HepG2 (cell line): ENCODE results near the gene ENSA. TPM values are rescaled to one million over a fixed set of nuclear protein-coding genes. Genes with fewer than 3 reads are reported as not detected.

Experiments
- ATF1 ChIP-seq: IDR thresholded peaks from 2 replicates; pipeline ENCODE4 v1.6.1; 2016; ENCODE audit warnings: mild to moderate bottlenecking, control low read depth
- DBP ChIP-seq: sonication (generic); formaldehyde crosslinking; IDR thresholded peaks from 2 replicates; pipeline ENCODE4 v1.4.0; 2020; ENCODE audit warnings: missing genetic modification reagents; ENCODE audit errors: not compliant biosample characterization
- GPBP1L1 ChIP-seq: sonication (generic); formaldehyde crosslinking; IDR thresholded peaks from 2 replicates; pipeline ENCODE4 v1.5.0; 2020; ENCODE audit warnings: mild to moderate bottlenecking, missing genetic modification reagents
- GZF1 ChIP-seq: sonication (generic); formaldehyde crosslinking; IDR thresholded peaks from 2 replicates; pipeline ENCODE4 v1.5.1; 2020; ENCODE audit warnings: mild to moderate bottlenecking, missing genetic modification reagents
- HDAC6 ChIP-seq: fragments of 200-600 bp; sonication (generic); IDR thresholded peaks from 2 replicates; pipeline ENCODE4 v1.7.0; 2017; ENCODE audit warnings: mild to moderate bottlenecking, antibody characterized with exemption, low read length, low read depth
- HOXA7 ChIP-seq: sonication (generic); formaldehyde crosslinking; IDR thresholded peaks from 2 replicates; pipeline ENCODE4 v1.8.1; 2022; ENCODE audit warnings: mild to moderate bottlenecking, missing genetic modification reagents, moderate library complexity
- MNT ChIP-seq: fragments of 450-650 bp; IDR thresholded peaks from 2 replicates; pipeline ENCODE4 v1.6.1; 2016
- NFIC ChIP-seq: IDR thresholded peaks from 2 replicates; pipeline ENCODE4 v1.6.1; 2012; ENCODE audit warnings: mild to moderate bottlenecking, low read length, inconsistent platforms
- NFKBIZ ChIP-seq: IDR thresholded peaks from 2 replicates; pipeline ENCODE4 v1.6.1; 2018; ENCODE audit warnings: missing genetic modification reagents, missing compliant biosample characterization
- PBX3 ChIP-seq: sonication (generic); formaldehyde crosslinking; IDR thresholded peaks from 2 replicates; pipeline ENCODE4 v1.8.1; 2023; ENCODE audit warnings: missing genetic modification reagents, inconsistent platforms, borderline replicate concordance
- RARA ChIP-seq: IDR thresholded peaks from 2 replicates; pipeline ENCODE4 v1.6.1; 2016; ENCODE audit warnings: missing genetic modification reagents, missing compliant biosample characterization
- RFX1 ChIP-seq: fragments of 450-650 bp; IDR thresholded peaks from 2 replicates; pipeline ENCODE4 v1.6.1; 2017
- RXRA ChIP-seq: sonication (generic); formaldehyde crosslinking; IDR thresholded peaks from 2 replicates; pipeline ENCODE4 v1.5.1; 2020; ENCODE audit warnings: missing genetic modification reagents
- TEAD3 ChIP-seq: optimal IDR thresholded peaks from 2 replicates; pipeline ENCODE3; 2016; ENCODE audit warnings: borderline replicate concordance
- UBTF ChIP-seq: sonication (generic); formaldehyde crosslinking; IDR thresholded peaks from 2 replicates; pipeline ENCODE4 v1.4.0; 2020; ENCODE audit warnings: mild to moderate bottlenecking, missing genetic modification reagents
- ZBTB26 ChIP-seq: IDR thresholded peaks from 2 replicates; pipeline ENCODE4 v1.6.1; 2016; ENCODE audit warnings: missing compliant biosample characterization, missing genetic modification reagents, borderline replicate concordance
- ZMAT3 ChIP-seq: sonication (generic); formaldehyde crosslinking; conservative IDR thresholded peaks from 2 replicates; pipeline ENCODE4 v1.7.0; 2021; ENCODE audit warnings: missing genetic modification reagents
- ZNF12 ChIP-seq: sonication (generic); formaldehyde crosslinking; IDR thresholded peaks from 2 replicates; pipeline ENCODE4 v1.5.0; 2020; ENCODE audit warnings: missing genetic modification reagents
- ZNF235 ChIP-seq: sonication (generic); formaldehyde crosslinking; IDR thresholded peaks from 2 replicates; pipeline ENCODE4 v1.8.1; 2023; ENCODE audit warnings: mild to moderate bottlenecking, missing genetic modification reagents, borderline replicate concordance
- ZNF329 ChIP-seq: sonication (generic); formaldehyde crosslinking; IDR thresholded peaks from 2 replicates; pipeline ENCODE4 v1.9.0; 2021; ENCODE audit warnings: low read depth, mild to moderate bottlenecking, missing genetic modification reagents
- ZNF576 ChIP-seq: sonication (generic); formaldehyde crosslinking; IDR thresholded peaks from 2 replicates; pipeline ENCODE4 v1.4.0; 2020; ENCODE audit warnings: mild to moderate bottlenecking, missing genetic modification reagents
- polyA plus RNA-seq, 8 experiments: library from polyadenylated mRNA; depleted of rRNA in 3 of 8; stranded (reverse) in 7 of 8; unstranded in 1 of 8; fragments of >200 nt; fragmentation: Illumina TruSeq in 4 of 8; extraction: Trizol in 4 of 8; gene quantifications; 2 replicates each; pipeline versions ENCODE4 v1.2.1 to v1.2.3, GENCODE V29; 2011 to 2016; ENCODE audit warnings: low read depth in 4 of 8, missing spikeins in 1 of 8, mixed read lengths in 1 of 8; ENCODE audit not compliant: insufficient read depth in 1 of 8
- total RNA-seq, 5 experiments: library from RNA; depleted of rRNA; stranded (reverse); fragments of >200 nt; fragmentation: Illumina TruSeq; extraction: Trizol; gene quantifications; 2 replicates each; pipeline ENCODE4 v1.2.3, GENCODE V29; 2016; ENCODE audit warnings: low read depth in 1 of 5

The ENSA gene
- total and polyA plus RNA-seq, 2 of the 13 experiments (the other 11 are each of a cell fraction or from before 2014, with no cell fraction given) = 54.5 to 111 TPM

GRCh38 chr1:150578272-150579109 lies 50.9 kb downstream of the ENSA start (continued):
- TF ChIP-seq HDAC6 (no peak), RXRA (CRISPR knock-in tag) (no peak), ZNF576 (CRISPR knock-in tag) (no peak), ZNF235 (CRISPR knock-in tag) (no peak), GZF1 (CRISPR knock-in tag) (no peak), UBTF (CRISPR knock-in tag) (0 out of 2 replicates have a peak, but pooled peaks have one; percentile 68), RARA (no peak), NFKBIZ (CRISPR knock-in tag) (no peak), ATF1 (CRISPR knock-in tag) (no peak), GPBP1L1 (CRISPR knock-in tag) (no peak), PBX3 (CRISPR knock-in tag) (no peak), ZMAT3 (CRISPR knock-in tag) (0 out of 2 replicates have a peak, but pooled peaks have one; percentile 1), NFIC (no peak), ZBTB26 (CRISPR knock-in tag) (no peak), TEAD3 (no peak), RFX1 (no peak), DBP (CRISPR knock-in tag) (no peak), HOXA7 (no peak), ZNF12 (CRISPR knock-in tag) (no peak), MNT (no peak), ZNF329 (CRISPR knock-in tag) (no peak)
